OCI-M1 (cell line): ENCODE measurements around the gene RGMB.
"Not testable (repeated sequence)": the region's sequence is repeated elsewhere in the genome, so short reads cannot be mapped to it uniquely, and the experiment has no call there.

Source experiments
- DNase-seq: peaks from one replicate; lab custom pipeline; 2025; lab: John Stamatoyannopoulos, UW

Gene RGMB, protein sequence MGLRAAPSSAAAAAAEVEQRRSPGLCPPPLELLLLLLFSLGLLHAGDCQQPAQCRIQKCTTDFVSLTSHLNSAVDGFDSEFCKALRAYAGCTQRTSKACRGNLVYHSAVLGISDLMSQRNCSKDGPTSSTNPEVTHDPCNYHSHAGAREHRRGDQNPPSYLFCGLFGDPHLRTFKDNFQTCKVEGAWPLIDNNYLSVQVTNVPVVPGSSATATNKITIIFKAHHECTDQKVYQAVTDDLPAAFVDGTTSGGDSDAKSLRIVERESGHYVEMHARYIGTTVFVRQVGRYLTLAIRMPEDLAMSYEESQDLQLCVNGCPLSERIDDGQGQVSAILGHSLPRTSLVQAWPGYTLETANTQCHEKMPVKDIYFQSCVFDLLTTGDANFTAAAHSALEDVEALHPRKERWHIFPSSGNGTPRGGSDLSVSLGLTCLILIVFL

DNA sequence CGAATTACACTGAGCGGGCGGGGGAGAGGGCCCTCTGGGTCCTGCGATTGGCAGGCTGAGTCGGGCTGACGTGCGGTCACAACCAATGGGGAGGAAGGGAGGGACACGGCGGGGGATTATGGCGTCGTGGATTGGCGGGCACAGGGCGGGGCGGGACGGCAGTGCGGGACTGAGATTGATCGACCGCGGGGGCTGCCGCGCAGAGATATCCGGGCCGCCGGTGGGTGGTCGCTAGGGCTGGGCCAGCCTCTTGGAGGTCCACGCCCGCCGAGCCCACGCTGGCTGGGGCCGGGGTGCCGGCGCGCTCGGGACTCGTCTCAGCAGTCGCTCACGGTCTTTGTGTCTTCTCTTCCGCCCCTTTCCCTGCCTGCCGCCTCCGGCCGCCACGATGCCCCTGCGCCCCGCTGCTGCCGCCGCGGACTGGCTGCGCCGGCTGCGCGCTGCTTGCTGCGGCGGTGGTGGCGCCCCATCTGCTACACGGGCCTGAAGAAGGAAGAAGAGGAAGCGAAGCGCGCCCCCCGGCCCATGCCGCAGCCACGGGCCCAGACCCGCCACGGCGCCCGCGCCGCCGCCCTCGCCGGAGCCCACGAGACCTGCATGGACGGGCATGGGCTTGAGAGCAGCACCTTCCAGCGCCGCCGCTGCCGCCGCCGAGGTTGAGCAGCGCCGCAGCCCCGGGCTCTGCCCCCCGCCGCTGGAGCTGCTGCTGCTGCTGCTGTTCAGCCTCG, at the start of gene RGMB:
RGMB (plus strand) TSS at position 200 of the 728 bp plus-strand sequence; CDS start at position 608, 408 bp downstream.
- peak; percentile 78 for DNase-seq

DNA sequence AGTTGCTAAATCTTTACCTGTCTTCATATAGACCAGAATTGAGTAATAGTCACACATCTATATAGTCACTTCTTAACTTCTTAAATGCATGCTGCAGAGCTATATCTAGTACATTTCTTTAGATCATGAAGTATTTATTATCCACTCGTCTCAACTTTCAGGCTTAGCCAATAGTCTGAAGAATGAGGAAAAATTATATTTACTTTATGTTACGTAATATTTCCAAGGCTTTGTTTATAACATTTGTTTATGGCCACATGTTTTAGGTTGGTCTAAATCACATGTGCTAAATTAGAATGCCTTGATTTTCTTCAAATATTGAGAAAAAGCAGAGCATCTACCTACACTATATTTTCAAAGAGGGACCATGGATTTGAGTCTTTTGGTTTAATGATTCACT, 47.2 kb upstream of the RGMB start:
- DNase-seq: no peak

DNA sequence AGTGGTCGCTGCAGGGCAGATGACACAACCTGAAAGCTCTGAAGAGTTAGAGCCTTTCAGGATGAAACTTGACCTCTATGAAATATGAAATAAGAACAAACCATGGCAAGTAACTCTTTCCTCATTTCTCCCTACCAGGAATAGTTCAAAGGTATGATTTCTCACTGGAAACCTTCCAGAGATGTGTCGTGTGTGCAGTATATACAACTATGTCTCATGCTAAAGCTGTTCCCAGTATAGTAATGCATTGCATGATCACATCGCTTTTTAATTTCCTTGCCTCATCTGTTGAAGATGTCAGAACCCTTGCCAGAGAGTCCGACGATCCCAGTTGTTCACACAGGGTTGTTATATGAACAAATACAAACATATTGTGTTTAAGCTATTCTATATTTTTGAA, 45.8 kb upstream of the RGMB start:
- DNase-seq: no peak

DNA sequence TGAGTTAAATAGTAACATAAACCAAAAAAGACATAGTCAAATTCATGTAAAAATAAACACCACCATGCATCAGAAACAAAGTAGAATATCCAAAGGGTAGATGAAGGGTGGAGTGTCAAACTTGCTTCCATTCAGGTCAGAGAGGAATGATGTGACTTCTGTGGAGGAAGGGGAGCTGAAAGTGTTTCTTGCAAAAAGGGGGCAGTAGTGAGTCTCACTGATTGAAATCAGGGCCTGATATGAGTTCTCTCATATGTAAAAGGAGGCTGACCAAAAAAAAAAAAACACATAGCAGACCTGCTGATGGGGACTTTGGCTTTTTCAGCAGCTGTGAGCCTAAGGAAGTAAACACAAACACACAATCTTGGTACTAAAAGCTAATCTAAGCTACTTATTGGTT, 38.8 kb upstream of the RGMB start:
- DNase-seq: peak; percentile 4

DNA sequence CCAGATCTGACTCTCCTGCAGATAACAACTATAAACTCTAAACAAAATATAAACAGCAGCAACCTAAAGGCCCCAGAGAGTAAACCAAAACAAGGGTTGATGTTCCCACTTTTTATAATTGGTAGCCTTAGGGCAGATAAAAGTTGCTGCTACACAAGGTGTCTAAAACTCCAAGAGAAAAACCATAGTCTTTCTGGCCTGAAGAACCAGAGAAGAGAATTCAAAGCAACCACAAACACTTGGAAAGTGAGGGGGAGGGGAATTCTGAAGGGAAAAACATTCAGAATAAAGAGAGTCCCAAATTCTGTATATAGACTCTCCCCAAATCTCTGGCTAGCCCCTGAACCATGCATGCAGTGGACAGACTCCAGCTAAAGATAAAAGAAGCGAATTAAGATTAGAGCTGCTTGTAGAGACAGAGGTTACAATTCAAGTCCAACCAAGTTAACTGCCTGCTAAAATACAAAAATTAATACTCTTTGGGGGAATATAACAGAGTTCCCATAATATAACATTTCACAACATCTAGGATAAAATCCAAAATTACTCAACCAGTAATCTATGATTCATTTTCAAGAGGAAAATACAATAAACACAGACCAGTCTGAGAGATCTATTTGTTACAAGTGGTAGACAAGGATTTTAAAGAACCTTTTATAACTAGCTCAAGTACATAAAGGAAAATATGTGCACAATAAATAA, 37.5 kb upstream of the RGMB start:
- no peak for DNase-seq

DNA sequence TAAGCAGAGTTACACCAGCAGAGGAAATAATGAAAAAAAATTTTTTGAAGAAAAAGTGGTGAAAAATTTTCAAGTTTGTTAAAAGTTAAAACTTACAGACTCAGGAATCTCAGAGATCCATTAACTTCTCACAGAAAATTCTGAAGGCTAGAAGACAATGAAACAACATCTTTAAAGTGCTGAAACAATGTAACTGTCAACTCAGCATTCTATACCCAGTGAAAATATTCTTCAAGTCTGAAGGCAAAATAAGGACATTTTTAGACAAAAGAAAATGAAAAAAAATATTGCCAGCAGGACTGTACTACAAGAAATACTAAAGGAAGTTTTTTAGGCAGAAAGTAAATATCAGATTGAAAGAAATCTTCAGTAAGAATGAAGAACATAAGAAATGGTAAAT, 36.7 kb upstream of the RGMB start:
- DNase-seq: no peak

DNA sequence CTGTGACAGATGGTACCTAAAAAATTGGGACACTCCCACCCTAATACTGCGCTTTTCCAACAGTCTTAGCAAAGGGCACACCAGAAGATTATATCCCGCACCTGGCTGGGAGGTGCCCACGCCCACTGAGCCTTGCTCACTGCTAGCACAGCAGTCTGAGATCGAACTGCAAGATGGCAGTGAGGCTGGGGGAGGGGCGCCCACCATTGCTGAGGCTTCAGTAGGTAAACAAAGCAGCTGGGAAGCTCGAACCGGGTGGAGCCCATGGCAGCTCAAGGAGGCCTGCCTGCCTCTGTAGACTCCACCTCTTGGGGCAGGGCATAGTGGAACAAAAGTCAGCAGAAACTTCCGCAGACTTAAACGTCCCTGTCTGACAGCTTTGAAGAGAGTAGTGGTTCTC, 36.0 kb upstream of the RGMB start:
- not testable (repeated sequence) for DNase-seq

DNA sequence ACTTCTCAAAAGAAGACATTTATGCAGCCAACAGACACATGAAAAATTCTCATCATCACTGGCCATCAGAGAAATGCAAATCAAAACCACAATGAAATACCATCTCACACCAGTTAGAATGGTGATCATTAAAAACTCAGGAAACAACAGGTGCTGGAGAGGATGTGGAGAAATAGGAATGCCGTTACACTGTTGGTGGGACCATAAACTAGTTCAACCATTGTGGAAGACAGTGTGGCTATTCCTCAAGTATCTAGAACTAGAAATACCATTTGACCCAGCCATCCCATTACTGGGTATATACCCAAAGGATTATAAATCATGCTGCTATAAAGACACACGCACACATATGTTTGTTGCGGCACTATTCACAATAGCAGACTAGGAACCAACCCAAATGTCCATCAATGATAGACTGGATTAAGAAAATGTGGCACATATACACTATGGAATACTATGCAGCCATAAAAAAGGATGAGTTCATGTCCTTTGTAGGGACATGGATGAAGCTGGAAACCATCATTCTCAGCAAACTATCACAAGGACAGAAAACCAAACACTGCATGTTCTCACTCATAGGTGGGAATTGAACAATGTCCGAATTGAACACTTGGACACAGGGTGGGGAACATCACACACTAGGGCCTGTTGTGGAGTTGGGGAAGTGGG, 34.8 kb upstream of the RGMB start:
- DNase-seq: not testable (repeated sequence)

DNA sequence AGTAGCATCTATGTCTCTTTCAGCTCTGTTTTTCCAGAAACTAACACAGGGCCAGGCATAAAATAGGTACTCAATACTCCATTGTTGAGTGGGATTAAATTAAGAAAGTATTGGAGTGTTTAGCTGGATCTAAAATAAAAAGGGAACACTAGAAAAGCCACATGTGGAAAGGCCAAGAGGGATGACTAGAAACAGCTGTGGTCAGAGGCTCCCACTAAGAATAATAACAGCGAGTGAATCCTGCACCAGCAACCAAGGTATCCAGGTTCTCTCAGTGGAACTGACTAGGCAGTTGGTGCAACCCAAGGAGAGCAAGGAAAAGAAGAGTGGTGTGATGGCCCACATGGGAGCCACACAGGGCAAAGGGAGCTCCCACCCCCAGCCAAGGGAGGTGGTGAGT, 31.5 kb upstream of the RGMB start:
- DNase-seq: no peak

DNA sequence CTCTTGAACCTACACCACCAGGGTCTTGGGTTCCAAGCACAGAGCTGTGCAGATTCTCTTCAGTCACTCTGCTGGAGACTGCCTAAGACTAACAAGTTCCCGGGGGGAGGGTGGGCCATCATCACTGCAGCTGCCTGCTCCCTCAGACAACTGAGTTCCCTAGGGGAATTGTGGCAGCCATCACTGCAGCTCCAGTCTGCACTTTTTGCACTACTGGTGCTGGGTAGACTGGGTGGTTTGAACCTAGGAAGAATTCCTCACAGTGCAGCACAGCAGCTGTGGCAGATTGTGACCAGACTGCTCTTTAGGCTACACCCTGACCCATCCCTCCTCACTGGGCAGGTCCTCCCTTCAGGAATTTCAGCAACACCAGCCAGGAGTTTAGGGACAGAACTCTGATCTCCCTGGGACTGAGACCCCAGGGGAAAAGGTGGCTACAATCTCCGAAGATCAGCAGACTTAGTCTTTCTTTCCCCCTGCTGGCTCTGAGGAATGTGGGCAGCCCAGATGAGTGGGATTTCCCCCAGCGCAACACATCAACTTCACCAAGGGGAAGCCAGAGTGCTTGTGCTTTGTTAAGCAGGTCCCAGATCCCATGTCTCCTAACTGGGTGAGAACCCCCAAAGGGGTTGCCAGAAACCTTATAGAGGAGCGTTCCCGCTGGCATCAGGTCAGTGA, 30.9 kb upstream of the RGMB start:
- DNase-seq: no peak

DNA sequence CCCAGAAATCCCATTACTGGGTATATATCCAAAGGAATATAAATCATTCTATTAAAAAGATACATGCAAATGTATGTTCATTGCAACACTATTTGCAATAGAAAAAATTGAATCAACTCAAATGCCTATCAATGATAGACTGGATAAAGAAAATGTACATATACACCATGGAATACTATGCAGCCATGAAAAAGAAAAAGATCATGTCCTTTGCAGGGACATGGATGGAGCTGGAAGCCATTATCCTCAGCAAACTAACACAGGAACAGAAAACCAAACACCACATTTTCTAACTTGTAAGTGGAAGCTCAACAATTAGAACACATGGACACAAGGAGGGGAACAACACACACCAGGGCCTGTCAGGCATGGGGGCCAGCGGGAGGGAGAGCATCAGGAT, 25.2 kb upstream of the RGMB start:
- not testable (repeated sequence) for DNase-seq

DNA sequence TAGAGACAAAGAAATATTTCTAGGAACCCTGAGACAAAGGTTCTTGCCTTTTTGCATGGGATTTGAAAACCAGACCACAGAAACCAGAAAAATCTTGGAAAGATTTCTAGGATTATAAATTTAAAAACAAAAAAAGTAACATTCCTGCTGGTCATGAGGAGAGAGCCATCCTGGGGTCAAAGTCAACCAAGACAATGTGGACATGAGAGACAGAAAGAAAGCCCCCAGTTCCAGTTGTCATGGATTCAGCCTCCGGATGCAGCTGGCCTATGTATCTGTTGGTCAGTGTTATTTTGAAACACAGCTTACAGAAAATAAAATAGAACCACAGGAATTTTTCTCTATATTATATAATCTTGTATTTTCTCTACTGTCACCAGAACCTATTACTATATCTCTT, 24.4 kb upstream of the RGMB start:
- no peak for DNase-seq

DNA sequence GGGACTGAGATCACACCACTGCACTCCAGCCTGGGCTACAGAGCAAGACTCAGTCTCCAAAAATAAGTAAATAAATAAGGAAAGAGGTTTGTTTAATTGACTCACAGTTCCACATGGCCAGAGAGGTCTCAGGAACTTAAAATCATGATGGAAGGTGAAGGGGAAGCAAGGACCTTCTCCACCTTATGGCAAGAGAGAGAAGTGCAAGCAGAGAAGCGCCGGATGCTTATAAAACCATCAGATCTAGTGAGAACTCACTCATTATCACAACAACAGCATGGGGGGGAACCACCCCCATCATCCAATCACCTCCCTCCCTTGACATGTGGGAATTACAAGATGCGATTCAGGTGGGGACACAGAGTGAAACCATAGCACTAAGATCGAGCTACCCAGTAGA, 22.8 kb upstream of the RGMB start:
- DNase-seq: peak; percentile 39

DNA sequence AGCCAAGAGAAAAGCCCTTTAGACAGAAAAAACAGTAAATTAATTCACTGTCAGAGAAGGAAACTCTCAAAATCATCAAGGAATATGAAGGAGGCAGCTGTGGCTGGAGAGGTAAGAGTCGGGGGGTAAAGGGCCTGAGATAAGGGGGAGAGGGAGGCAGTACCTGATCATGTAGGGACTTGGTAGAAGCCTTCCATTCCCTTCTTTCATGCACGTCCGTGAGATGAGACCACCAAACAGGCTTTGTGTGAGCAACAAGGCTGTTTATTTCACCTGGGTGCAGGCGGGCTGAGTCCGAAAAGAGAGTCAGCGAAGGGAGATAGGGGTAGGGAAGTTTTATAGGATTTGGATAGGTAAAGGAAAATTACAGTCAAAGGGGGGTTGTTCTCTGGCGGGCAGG, 21.1 kb upstream of the RGMB start:
- not testable (repeated sequence) for DNase-seq

DNA sequence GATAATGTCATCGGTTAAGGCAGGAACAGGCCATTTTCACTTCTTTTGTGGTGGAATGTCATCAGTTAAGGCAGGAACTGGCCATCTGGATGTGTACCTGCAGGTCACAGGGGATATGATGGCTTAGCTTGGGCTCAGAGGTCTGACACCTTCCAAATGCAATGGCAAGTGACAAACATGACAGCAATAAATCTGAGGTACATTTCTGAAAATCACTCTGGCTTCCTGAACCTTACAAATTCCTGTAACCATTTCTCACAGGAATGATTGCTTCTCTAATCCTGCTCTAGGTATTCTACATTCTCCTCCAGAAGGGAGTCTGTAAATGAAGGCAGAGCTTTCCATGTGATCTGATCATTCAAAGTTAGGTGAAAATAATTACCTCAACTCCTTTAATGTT, 20.7 kb upstream of the RGMB start:
- DNase-seq: not testable (repeated sequence)

DNA sequence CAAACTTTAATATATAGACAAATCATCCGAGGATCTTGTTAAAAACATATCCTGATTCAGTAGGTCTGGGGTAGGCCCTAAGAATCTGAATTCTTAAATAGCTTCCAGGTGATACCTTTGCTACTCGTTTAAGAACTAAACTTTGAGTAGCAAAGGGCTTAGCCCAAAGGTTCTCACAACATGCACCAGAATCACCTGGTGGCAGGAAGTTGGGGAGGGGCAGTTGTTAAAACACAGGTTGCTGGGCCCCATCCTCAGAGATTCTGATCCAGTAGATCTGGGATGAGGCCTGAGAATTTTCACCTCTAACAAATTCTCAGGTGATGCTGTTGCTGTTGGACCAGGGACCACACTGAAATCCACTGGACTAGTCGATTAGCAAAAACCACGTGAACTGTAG, 20.0 kb upstream of the RGMB start:
- DNase-seq: no peak

DNA sequence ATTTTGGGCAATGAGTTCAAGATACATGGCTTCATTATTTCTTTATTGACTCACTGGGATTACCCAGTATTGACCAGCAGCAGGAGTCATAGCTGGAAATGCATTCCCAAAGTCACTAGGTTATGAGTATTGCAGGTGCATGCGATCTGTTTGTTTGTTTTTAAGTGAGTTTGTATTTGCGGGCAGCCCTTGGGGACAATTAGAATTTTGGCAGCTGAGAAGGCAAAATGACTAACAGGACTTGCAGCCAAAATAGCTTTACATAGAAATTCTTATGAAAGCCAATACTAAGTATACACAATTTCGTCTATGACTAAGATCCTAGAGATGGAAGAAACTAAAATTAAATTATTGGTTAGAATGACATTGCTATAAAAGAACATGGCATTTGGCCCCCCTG, 18.1 kb upstream of the RGMB start:
- DNase-seq: no peak

DNA sequence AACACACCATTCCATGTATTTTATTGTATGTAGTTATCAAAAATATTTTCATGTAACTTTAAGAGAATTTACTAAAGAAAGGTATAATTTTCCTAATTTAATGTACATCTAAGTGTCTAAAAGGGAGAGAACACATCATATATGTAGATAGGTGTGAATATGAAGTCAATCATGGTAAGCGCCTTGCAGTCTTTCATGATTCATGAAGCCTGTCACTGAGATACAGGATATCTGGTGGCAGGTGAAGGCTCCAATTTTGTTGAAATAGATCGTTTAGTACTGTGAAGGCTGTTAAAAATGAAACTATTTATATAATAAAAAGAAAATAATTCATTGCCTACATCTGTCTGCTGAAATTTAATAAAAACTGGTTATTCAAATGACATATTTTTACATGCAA, 15.5 kb upstream of the RGMB start:
- no peak for DNase-seq

DNA sequence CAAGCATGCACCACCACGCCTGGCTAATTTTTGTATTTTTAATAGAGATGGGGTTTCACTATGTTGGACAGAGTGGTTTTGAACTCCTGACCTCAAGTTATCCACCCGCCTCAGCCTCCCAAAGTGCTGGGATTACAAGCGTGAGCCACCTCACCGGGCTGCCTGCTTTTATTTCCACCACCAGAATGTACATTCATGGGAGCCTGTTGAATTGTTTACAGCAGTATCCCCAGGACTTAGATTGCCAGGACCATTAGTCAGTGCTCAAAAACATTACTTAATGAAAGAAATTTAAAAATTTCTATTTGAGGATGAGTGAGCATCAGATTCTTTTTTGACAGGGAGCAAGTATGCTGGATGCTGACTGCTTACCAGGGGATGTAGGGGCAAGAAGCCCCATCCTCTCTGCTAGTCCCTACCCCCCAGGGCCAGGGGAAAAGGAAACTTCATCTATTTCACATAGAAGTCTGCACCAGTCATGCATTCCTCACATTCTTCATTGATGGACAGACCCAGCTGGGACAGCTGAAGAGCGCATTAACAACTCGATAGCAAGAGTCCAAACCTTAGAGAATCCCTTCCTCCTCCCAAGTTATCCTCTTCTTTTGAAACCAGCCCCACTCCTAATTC, 10.3 kb upstream of the RGMB start:
- no peak for DNase-seq

DNA sequence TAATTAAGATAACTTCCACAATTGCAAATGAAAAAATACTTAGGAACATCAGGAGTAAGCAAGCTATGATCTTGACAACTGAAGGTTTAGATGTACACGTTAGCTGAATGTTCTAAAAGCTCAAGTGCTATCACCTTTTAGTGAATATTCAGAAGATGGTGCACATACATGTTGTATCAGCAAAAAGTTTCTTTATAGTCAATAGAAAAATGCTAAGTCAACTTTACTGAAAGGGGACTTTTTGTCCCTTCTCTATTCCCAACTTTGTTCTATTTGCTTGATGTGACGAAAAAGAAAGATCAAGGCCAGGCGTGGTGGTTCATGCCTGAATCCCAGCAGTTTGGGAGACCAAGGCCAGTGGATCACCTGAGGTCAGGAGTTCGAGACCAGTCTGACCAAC, 7.6 kb upstream of the RGMB start:
- DNase-seq: no peak

DNA sequence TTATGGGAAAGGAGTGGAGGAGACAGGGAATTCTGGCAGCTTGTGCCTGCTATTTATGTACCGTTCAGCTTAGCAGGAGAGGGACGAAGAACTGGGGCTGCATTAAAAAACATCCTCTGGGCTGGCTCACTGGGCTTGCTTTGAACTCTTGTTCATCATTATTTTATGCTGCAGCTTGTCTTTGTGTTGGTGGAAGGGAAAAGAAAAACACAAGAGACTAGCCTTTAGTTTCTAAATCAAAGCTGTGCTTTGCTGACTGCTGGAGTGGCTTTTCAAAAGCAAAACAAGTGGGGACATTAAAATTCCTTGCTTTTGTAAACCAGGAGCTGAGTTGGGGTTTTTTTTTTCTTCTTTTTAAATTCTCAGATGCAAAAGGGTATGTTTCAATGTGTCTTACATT, 5.9 kb upstream of the RGMB start:
- DNase-seq: no peak
